Effector CD8-positive, alpha-beta T cell (primary cell): Measurements from ENCODE around the gene IL1B.

Experiments used
- DNase-seq: peaks from one replicate; lab custom pipeline; 2025; lab: John Stamatoyannopoulos, UW

IL1B gene

GRCh38 chr2:112803691-112804521, 32.7 kb downstream of the IL1B start:
- DNase-seq, result no peak

GRCh38 chr2:112800881-112801583, 35.5 kb downstream of the IL1B start:
- no peak for DNase-seq

- DNase-seq, result no peak
These were observed 37.3 kb downstream of the IL1B start for GRCh38 chr2:112798979-112799975.

- DNase-seq, result no peak
These were observed 40.1 kb downstream of the IL1B start for GRCh38 chr2:112796486-112796885.

- no peak for DNase-seq
These were observed 40.8 kb downstream of the IL1B start for GRCh38 chr2:112795774-112796173.

- no peak for DNase-seq
These were observed 41.7 kb downstream of the IL1B start for GRCh38 chr2:112794841-112795240.

GRCh38 chr2:112794131-112794733, 42.3 kb downstream of the IL1B start:
- no peak for DNase-seq

GRCh38 chr2:112793449-112793978, 43.1 kb downstream of the IL1B start:
- no peak for DNase-seq

GRCh38 chr2:112792419-112792818, 44.2 kb downstream of the IL1B start:
- no peak for DNase-seq

- DNase-seq, result no peak
These were observed 44.8 kb downstream of the IL1B start for GRCh38 chr2:112791693-112792230.

- DNase-seq, result no peak
These were observed 45.6 kb downstream of the IL1B start for GRCh38 chr2:112791019-112791418.

- DNase-seq, result no peak
These were observed 46.3 kb downstream of the IL1B start for GRCh38 chr2:112790305-112790704.

GRCh38 chr2:112789186-112789585, 47.4 kb downstream of the IL1B start:
- DNase-seq, result no peak

- no peak for DNase-seq
These were observed 47.9 kb downstream of the IL1B start for GRCh38 chr2:112788653-112789052.

- no peak for DNase-seq
These were observed 48.7 kb downstream of the IL1B start for GRCh38 chr2:112787729-112788393.

- no peak for DNase-seq
These were observed 49.3 kb downstream of the IL1B start for GRCh38 chr2:112787294-112787693.

GRCh38 chr2:112784199-112785189, 52.1 kb downstream of the IL1B start, which contains the start of gene IL1A:
TSS of gene IL1A (minus strand) at chr2:112784493. CDS start at chr2:112783770, 723 bp downstream.
- DNase-seq, result no peak

GRCh38 chr2:112783187-112783714, 53.3 kb downstream of the IL1B start:
- DNase-seq, result no peak
